ENCODE results near the gene DHX36. TPM values are rescaled to one million over a fixed set of nuclear protein-coding genes. Genes with fewer than 3 reads are reported as not detected.

Gene DHX36, protein sequence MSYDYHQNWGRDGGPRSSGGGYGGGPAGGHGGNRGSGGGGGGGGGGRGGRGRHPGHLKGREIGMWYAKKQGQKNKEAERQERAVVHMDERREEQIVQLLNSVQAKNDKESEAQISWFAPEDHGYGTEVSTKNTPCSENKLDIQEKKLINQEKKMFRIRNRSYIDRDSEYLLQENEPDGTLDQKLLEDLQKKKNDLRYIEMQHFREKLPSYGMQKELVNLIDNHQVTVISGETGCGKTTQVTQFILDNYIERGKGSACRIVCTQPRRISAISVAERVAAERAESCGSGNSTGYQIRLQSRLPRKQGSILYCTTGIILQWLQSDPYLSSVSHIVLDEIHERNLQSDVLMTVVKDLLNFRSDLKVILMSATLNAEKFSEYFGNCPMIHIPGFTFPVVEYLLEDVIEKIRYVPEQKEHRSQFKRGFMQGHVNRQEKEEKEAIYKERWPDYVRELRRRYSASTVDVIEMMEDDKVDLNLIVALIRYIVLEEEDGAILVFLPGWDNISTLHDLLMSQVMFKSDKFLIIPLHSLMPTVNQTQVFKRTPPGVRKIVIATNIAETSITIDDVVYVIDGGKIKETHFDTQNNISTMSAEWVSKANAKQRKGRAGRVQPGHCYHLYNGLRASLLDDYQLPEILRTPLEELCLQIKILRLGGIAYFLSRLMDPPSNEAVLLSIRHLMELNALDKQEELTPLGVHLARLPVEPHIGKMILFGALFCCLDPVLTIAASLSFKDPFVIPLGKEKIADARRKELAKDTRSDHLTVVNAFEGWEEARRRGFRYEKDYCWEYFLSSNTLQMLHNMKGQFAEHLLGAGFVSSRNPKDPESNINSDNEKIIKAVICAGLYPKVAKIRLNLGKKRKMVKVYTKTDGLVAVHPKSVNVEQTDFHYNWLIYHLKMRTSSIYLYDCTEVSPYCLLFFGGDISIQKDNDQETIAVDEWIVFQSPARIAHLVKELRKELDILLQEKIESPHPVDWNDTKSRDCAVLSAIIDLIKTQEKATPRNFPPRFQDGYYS
- 105 TPM for total RNA-seq

DNA sequence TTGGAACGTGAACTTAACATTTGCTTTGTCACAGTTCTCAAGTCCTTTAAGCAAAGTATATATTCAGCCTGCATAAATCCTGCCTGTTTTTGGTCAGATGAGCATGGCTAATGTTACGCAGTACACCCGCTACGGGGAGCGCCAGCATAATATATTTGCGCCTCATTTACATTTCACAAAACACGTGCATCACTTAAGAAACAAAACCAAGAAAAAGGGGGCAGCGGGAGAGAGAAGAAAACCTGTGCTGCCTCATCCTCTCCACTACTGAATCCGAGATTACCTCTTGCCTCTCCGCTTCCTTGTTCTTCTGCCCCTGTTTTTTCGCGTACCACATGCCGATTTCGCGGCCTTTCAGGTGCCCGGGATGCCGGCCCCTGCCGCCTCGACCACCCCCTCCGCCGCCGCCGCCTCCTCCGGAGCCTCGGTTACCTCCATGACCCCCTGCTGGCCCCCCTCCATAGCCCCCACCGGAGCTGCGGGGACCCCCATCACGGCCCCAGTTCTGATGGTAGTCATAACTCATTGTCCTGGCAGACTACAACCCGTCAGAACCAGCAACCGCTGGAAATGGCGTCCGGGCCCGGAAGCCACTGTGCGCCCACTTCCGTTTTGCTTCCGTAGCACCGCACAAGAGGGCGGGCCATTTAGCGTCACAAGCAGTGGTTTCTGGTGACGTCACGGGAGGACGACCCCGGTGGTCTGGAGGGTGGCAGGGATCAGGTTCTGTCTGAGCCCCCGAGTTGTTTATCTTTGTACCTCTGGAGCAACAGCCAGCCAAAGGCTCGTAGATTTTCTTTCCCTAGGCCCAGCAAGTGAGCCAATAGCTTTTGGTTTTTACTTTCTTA, at the start of gene DHX36:
Gene DHX36, minus strand, starts transcription at position 597 of the 848 bp plus-strand sequence. Its CDS starts 71 bp downstream, at position 526.
- peak; percentile 95 for DNase-seq

- DNase-seq: no peak
These were observed 42.9 kb upstream of the DHX36 start for GRCh38 chr3:154367221-154367620.

GRCh38 chr3:154364849-154365248, 40.6 kb upstream of the DHX36 start:
- DNase-seq: no peak

DNA sequence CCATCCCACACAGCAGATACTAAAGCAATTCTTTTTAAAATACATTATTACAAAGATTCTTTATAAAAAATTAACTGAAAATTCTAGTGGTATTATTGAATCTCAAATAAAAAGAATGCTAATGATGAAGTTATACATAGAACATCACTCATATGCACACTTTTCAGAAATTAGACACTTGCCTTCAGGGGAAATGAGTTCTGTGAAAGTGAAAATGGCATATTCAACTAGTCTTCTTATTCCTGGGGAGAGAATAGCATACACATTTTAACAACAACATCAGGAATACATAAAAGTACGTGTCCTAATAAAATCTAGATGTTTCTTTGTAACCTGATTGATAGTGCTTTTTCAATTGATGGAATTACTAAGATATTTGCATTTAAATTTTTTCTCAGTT, 36.8 kb upstream of the DHX36 start:
- DNase-seq: no peak

- DNase-seq: no peak
These were observed 31.7 kb upstream of the DHX36 start for GRCh38 chr3:154356009-154356408.

DNA sequence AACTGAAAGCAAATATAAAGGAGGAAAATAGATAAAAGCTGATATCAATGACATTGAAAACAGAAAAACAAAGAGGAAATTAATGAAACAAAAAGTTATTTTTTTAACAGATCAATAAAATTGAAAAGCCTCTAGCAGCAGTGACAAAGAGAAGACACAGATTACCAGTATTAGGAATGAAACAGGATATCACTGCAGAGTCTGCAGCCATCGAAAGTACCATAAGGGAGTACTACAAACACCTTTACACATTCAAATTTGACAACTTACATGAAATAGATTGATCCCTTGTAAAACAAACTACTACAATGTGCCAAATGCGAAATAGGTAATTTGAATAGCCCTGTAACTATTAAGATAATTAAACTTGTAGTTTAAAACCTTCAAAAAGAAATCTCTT, 24.9 kb upstream of the DHX36 start:
- DNase-seq: no peak

GRCh38 chr3:154345422-154346122, 21.3 kb upstream of the DHX36 start:
- no peak for DNase-seq

- DNase-seq: no peak
These were observed 14.3 kb upstream of the DHX36 start for GRCh38 chr3:154338570-154338969.

GRCh38 chr3:154338008-154338407, 13.7 kb upstream of the DHX36 start:
- no peak for DNase-seq

- no peak for DNase-seq
These were observed 10.7 kb upstream of the DHX36 start for GRCh38 chr3:154334973-154335420.

- no peak for DNase-seq
These were observed 3.6 kb upstream of the DHX36 start for GRCh38 chr3:154327871-154328270.

- DNase-seq: no peak
These were observed 632 bp upstream of the DHX36 start for GRCh38 chr3:154324919-154325318.

GRCh38 chr3:154316974-154317767, 7.1 kb downstream of the DHX36 start:
- no peak for DNase-seq

DNA sequence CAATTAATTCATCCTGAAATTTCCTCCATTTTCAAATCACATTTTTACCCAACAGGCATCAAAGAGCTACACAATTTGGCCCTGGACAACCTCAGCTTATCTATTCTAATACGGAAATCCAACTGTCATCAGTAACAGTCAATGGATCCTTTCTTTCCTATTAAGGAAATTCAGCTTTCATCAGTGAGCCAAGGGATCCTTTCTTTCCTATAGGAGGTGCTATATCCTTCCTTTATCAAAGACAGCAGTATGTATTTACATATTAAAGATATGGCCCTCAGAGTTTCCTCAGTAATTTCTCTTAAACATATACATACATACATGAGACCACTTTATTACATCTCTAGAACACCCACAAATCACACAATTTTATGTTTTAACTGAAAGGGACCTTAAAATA, 10.1 kb downstream of the DHX36 start:
- DNase-seq: no peak

- DNase-seq: no peak
These were observed 13.4 kb downstream of the DHX36 start for GRCh38 chr3:154310840-154311239.

DNA sequence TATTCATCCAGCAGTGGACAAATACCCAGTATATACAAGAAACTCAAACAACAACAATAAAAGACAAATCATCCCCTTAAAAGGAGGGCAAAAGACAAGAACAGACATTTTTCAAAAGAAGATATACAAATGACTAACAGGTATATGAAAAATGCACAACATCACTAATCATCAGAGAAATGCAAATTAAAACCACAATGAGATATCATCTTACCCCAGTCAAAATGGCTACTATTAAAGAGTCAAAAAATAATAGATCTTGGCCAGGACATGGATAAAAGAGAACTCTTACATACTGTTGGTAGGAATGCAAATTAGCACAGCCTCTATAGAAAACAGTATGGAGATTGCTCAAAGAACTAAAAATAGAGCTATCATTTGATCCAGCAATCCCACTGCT, 16.9 kb downstream of the DHX36 start:
- no peak for DNase-seq

DNA sequence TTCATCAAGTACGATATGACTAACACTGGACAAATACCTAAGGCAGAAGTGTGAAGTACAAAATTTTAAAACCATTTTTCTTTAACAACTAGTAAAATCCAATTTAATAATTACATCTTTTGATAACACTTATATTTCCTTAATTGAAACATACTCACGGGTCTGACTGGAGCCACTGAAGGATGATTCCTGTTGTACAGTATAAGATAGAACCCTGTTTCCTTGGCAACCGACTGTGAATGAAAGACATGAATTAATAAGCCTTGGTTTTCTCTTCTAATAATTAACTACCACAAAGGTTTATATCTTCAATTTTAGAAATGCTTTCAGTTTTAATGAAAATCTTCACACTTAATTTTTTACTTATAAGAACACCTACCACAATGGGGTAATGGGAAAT, 19.4 kb downstream of the DHX36 start:
- DNase-seq: no peak

DNA sequence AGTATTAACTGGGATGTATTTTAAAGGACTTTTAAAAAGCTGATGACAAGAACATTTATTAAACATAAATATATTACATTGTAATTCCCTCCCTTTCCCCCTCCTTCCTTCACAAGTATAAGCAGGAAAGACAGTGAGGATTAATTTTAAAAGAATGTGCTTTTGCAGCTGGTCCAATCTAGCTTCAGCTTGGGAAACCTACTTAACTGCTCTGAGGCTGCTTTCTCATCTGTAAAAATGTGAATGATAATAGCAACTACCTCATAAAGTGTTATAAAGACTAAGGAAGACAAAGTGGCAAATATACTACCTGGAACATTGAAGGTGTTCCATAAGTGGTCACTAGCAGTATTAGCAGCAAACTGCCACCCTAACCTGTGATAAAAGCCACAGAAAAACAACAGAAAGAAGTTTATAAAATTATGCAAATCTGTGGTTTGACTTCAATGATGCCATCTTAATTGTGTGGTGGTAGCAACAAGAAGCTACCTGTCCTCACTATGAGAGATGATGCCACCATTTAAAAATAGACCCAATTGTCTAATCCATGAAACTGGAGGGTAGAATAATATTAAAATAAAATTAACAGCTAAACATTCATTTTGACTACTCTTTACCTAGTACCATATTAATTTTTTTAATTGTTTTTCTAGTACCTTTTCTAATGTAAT, 20.0 kb downstream of the DHX36 start:
- no peak for DNase-seq

- no peak for DNase-seq
These were observed 22.7 kb downstream of the DHX36 start for GRCh38 chr3:154301561-154301960.

DNA sequence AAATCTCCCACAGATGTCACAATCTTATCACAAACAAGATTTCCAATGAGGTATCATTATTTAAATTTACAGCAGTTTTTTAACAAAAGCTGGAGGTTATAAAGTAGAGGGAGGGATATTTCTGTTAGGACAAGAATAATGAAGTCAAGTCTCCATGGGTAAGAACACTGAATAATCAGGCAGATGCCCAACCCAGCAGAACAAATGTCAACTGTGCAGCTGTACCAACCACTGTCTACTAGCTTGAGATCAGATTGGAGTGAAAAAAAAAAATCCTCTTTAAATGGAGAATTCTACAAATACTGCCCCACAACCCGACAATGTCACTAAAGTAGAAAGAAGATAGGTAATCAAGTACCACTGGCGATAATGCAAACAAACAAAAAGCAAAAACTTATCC, 30.3 kb downstream of the DHX36 start:
- no peak for DNase-seq
